ENCODE measurements around the gene ITGB5.

DNA sequence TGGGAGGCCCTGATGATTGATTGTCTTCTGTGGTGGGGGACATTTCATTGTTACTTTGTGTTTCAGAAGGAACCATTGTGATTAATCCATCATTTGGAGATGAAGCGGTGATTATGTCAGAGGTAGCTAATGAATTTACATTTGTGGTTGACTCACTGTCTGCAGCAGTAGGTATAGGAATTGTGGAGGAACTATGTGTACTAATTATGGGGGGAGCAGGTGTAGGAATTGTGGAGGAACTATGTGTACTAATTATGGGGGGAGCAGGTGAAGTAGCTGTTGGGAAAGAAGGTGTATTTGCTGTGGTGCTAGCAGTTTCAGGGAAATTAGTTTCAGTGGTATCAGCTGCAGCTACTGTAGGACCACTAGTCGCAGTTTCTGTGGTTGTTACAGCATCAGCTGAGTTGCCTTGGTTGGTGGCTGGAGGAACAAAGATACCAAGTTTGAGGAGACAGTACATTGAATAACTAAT is 40.4 kb upstream of the ITGB5 start:
- TF ChIP-seq, protein P1, sequence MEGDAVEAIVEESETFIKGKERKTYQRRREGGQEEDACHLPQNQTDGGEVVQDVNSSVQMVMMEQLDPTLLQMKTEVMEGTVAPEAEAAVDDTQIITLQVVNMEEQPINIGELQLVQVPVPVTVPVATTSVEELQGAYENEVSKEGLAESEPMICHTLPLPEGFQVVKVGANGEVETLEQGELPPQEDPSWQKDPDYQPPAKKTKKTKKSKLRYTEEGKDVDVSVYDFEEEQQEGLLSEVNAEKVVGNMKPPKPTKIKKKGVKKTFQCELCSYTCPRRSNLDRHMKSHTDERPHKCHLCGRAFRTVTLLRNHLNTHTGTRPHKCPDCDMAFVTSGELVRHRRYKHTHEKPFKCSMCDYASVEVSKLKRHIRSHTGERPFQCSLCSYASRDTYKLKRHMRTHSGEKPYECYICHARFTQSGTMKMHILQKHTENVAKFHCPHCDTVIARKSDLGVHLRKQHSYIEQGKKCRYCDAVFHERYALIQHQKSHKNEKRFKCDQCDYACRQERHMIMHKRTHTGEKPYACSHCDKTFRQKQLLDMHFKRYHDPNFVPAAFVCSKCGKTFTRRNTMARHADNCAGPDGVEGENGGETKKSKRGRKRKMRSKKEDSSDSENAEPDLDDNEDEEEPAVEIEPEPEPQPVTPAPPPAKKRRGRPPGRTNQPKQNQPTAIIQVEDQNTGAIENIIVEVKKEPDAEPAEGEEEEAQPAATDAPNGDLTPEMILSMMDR (IDR thresholded peaks at IDR 0.05) = no peak
- no peak for TF ChIP-seq POLR2A (IDR thresholded peaks at IDR 0.05)
